ENCODE measurements around the gene LRRC10B.

The LRRC10B gene

GRCh38 chr11:61547246-61547645, 38.7 kb downstream of the LRRC10B start:
- DNase-seq (ENCODE audit: insufficient read length, low spot score) (no peak), FAIRE-seq (no peak)
- no peak for TF ChIP-seq POLR2A (IDR thresholded peaks at IDR 0.05; ENCODE audit: low read depth, low read length)

- no peak for TF ChIP-seq POLR2A (IDR thresholded peaks at IDR 0.05; ENCODE audit: low read depth, low read length)
- DNase-seq (ENCODE audit: insufficient read length, low spot score), result no peak
- no peak for FAIRE-seq
Measured at GRCh38 chr11:61549177-61549576, 40.6 kb downstream of the LRRC10B start.

DNA sequence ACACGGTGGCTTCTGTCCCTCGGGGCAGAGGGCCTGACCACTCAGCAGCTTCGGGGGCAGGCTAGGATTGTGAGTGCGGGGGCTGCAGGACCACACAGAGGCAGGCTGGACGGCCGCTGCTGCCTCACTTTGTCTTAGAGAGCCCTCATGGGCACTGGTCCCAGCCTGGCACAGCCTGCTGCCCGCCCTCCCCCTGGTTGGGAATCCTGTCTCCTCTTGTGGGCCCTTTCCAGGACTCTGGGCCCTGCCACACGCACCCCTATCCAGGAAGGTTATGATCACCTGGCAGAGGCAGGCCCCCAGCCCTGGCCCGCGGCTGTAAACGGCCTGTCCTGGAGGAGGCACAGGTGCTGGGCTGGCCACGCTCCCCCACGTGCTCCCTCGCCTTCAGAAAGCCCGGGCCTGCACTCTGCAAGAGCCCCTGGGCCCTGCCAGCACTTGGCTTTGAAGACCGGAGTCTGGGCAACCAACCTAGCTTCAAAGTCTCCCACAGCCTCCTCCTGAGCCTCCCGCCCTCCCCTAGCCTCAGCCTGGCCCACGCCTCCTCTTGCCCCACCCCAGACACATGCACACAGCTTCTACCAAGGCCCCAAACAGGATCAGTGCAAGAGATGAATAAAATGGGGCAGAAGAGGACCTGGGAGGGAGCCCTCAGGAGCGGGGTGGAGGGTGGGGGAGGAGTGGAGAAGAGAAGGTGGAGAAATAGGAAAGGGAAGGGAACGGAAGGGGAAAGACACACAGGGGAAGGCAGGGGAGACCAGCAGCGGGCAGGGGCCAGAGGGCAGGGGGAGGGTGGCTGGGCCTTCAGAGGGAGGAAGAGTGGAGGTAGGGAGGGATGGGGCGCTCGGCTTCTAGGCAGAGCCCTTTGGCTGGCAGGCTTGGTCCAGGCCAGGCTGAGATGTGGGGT, 41.4 kb downstream of the LRRC10B start:
- TF ChIP-seq POLR2A (IDR thresholded peaks at IDR 0.05; ENCODE audit: low read depth, low read length), result no peak
- no peak for DNase-seq (ENCODE audit: insufficient read length, low spot score)
- no peak for FAIRE-seq

DNA sequence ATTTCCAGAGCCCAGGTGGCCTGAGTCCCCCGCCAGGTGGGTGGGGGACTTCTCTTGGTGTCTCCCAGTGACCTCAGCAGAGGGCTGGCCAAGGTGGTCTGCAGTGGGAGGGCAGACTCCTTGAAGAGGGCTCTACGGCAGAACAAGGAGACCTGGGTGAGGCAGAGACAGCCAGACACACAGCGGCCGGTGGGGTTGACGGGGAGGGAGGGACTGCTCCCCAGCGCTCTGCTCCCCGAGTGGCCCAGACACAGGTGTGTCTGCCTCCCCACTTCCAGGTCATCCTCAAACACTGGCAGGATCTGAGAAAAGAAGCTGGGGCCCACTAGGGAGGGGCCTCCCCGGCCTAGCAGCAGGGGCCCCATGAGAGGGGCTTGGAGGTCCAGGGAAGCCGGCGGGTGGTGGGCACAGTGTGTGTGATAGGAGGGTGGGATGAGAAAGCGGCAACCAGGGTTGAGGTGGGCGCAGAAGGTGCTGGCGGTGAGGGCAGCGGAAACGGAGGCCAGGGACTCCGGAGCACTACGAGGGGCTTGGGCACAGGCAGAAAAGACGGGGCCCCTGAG, 42.2 kb downstream of the LRRC10B start:
- TF ChIP-seq POLR2A (IDR thresholded peaks at IDR 0.05; ENCODE audit: low read depth, low read length), result no peak
- DNase-seq (ENCODE audit: insufficient read length, low spot score) (no peak), FAIRE-seq (no peak)

DNA sequence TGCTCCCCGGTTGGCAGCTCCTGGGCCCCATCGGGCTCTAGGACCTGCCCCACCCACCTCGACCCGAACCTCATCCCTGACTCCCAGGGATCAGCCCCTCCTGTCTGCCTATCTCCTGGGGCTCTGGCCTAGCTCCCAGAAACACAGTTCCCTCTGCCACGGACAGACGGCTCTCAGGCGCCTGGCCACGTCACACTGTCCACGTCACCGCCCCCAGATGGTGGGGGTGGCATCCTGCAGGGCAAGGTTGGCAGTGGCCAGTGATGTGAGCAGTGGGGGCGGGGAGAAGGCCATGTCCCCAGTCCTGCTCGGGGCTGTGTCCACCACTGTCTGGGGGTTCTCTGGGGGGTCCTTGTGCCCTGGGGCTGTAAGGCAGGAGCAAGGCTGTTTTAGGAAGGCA, 43.1 kb downstream of the LRRC10B start:
- DNase-seq (ENCODE audit: insufficient read length, low spot score) (peak; percentile 99), FAIRE-seq (no peak)
- 0 out of 2 replicates have a peak, but pooled peaks have one; percentile 14 for TF ChIP-seq POLR2A (IDR thresholded peaks at IDR 0.05; ENCODE audit: low read depth, low read length)

GRCh38 chr11:61552108-61552635, 43.6 kb downstream of the LRRC10B start:
- DNase-seq (ENCODE audit: insufficient read length, low spot score) (peak; percentile 52), FAIRE-seq (no peak)
- no peak for TF ChIP-seq POLR2A (IDR thresholded peaks at IDR 0.05; ENCODE audit: low read depth, low read length)

- no peak for TF ChIP-seq POLR2A (IDR thresholded peaks at IDR 0.05; ENCODE audit: low read depth, low read length)
- no peak for DNase-seq (ENCODE audit: insufficient read length, low spot score)
- no peak for FAIRE-seq
Measured at GRCh38 chr11:61553373-61554171, 45.0 kb downstream of the LRRC10B start.

DNA sequence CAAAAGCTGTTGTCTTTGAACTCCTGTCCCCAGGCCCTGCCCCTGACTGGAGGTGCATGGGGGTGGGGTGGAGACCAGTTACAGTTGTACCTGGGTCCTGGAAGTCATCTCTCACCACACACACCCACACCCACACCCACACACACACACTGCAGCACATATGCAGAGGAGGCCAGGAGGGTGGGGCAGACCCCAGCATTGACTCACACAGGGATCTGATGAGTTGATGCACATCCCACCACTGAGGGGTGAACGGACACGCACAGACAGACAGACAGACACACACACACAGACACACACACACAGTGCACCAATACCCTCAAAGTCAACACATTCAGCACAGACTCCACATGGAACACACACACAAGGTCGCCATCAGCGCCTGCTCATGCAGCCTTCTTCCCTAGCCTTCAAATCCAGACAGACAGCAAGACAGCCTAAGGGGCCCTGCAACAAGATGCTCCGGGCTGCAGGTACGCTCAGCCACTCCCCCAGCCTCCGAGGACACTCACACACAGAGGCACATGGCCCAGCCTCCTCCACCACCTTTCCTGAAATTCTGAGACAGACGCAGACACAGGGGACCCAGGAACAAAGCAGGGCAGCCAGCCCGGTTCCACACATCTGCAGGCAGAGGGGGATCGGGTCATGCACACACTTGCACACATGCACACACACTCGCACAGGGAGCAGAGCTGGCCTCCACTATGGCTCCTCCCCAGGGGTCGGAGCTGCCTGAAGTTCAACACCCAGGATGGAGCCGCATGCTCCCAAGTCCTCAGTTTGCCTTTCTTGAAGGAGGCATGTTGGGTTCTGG, 45.8 kb downstream of the LRRC10B start:
- FAIRE-seq (no peak), DNase-seq (ENCODE audit: insufficient read length, low spot score) (no peak)
- TF ChIP-seq POLR2A (IDR thresholded peaks at IDR 0.05; ENCODE audit: low read depth, low read length), result no peak

DNA sequence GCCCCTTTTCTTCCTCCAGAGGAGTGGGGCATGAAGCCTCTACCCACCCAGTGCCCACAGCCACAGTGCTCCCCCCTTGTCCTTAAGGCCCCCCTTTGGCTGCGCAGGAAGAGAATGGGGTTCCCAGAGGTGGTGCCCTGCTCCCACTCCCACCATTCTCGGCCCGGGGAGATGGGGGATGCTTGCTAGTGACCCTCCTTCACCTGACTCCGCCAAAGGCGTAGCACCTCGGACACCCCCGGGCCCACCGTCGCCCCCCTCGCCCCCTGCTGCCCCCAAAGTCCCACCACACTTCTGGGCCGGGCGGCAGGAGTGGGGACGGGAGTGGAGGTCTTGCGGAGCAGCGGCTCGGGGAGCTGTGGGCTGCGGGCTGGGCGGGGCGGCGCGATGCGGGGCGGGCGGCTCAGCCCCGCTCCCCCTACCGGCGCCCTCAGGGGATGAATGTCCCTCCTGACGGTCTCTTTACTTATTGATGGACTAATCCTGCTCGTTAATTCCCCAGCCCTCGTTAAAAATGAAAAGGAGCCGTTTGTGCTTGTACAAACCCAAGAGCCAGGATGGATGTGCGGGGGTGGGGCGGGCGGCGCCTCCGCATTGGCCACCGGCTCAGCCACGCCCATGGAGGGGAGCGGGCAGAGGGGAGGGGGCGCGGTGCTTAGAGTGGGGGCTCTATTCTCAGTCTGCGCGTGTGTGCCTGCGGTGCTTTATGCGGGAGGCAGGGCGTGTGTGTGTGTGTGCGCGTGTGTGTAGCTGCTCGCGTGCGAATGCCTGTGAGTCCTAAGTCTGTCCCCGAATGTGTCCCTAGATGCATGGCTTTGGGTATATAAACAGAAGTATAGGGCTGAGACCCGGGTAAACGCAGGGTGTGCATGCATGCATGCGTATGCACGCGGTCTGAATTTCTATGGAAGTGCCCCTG, 46.8 kb downstream of the LRRC10B start:
- no peak for TF ChIP-seq POLR2A (IDR thresholded peaks at IDR 0.05; ENCODE audit: low read depth, low read length)
- FAIRE-seq (no peak), DNase-seq (ENCODE audit: insufficient read length, low spot score) (no peak)

DNA sequence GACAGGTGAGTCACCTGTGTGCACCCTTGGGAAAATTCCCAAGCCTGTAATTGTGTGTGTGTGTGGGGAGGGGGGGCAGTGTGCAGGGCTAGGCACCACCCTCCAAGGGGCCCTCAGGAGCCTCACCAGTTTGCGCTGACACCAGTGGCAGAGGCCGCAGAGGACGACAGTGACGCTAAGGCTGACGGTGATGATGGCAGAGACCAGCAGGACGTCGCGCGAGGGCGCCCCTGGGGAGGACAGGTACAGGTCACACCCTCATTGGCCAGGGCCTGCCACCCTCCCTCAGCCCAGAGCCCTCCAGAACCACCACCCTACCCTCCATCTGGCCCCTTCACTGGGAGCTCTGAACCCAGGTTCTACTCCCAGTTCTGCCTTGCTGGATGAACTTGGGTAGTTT, 47.4 kb downstream of the LRRC10B start:
- no peak for TF ChIP-seq POLR2A (IDR thresholded peaks at IDR 0.05; ENCODE audit: low read depth, low read length)
- no peak for FAIRE-seq

GRCh38 chr11:61556621-61557020, 48.1 kb downstream of the LRRC10B start:
- TF ChIP-seq POLR2A (IDR thresholded peaks at IDR 0.05; ENCODE audit: low read depth, low read length), result no peak
- DNase-seq (ENCODE audit: insufficient read length, low spot score) (no peak), FAIRE-seq (no peak)

More for the DNA sequence above, 47.4 kb downstream of the LRRC10B start:
- no peak for DNase-seq (ENCODE audit: insufficient read length, low spot score)
